GM13977 (cell line): Measurements from ENCODE around the gene OR2H2.
A peak's percentile ranks its signal among the peaks of the same experiment; 100 is the strongest.

Source experiments
- DNase-seq: peaks from one replicate; pipeline ENCODE4 v3.0.0; 2012; ENCODE audit warnings: low spot score
- in situ Hi-C: fragments of 300-500 bp; cut with MboI; formaldehyde crosslinking; loops from one replicate; pipeline ENCODE4 v1.12.0; 2022; ENCODE audit warnings: low sequenced_read_pairs, low pct_unique_long_range_greater_than_20kb, mixed read lengths, inconsistent platforms; ENCODE audit not compliant: unreplicated experiment
- TF ChIP-seq, protein P1 (sequence below): IDR thresholded peaks from 2 replicates; pipeline ENCODE4 v1.5.1; 2012; ENCODE audit warnings: mild to moderate bottlenecking, control low read depth; ENCODE audit not compliant: insufficient read depth; ENCODE audit errors: extremely low read depth, missing control alignments

OR2H2 gene

DNA sequence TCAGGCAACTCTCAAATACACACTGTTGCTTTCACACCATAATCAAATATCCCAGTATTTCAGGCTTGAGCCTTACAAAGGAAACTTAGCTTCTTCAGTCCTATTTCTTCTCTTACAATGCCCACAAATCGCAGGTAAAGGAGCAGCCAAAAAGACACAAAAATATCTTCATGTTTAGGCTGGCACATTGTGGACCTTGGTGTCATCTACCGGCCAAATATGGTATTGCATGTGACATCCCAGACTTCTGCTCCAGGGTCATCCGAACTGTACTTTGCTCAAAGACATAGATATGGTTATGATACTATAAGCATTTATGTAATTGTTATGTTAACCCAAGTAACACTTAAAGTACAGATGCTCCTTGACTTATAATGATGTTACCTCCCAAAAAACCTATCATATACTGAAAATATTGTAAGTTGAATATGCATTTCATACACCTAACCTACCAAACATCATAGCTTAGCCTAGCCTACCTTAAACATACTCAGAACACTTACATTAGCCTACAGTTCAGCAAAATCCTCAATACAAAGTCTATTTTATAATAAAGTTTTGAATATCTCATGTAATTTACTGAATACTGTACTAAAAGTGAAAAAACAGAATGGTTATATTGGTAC lies 4.6 kb downstream of the OR2H2 start:
- peak; percentile 64 for DNase-seq
- in situ Hi-C loops: loop anchor here (25.0 kb wide), 1 partner anchor 902 kb away; no protein-coding TSS in a partner anchor
- TF ChIP-seq, protein P1, sequence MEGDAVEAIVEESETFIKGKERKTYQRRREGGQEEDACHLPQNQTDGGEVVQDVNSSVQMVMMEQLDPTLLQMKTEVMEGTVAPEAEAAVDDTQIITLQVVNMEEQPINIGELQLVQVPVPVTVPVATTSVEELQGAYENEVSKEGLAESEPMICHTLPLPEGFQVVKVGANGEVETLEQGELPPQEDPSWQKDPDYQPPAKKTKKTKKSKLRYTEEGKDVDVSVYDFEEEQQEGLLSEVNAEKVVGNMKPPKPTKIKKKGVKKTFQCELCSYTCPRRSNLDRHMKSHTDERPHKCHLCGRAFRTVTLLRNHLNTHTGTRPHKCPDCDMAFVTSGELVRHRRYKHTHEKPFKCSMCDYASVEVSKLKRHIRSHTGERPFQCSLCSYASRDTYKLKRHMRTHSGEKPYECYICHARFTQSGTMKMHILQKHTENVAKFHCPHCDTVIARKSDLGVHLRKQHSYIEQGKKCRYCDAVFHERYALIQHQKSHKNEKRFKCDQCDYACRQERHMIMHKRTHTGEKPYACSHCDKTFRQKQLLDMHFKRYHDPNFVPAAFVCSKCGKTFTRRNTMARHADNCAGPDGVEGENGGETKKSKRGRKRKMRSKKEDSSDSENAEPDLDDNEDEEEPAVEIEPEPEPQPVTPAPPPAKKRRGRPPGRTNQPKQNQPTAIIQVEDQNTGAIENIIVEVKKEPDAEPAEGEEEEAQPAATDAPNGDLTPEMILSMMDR: peak; percentile 84

DNA sequence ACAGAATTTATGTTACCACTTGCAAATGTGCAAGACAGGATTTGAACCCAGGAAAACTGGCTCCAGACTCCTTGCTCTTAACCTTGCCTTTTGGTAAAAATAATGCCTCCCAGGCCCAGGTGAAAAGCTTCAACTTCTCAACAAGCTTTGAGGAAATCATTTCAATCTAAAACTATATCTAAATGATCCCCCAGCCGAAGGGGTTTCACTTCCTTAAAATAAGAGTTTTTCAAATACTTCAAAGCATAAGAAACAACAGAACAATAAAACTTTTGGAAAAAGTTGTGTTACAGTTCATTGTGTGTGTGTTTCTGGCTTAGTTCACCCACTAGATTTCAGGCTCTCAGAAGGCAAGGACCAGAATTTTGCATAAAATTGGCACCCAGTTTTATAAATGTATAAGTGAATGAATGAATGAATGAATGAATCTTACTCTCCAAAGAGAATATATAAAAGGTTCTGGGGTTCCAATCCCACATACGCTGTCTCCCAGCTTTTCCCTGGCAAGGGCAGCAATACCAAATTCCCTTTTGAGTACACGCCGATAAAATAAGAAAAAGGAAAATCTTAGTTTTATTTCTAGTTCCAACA lies 5.4 kb downstream of the OR2H2 start:
- TF ChIP-seq, protein P1: no peak
- DNase-seq: no peak
- in situ Hi-C loops: loop anchor here (25.0 kb wide), 1 partner anchor 903 kb away; no protein-coding TSS in a partner anchor

DNA sequence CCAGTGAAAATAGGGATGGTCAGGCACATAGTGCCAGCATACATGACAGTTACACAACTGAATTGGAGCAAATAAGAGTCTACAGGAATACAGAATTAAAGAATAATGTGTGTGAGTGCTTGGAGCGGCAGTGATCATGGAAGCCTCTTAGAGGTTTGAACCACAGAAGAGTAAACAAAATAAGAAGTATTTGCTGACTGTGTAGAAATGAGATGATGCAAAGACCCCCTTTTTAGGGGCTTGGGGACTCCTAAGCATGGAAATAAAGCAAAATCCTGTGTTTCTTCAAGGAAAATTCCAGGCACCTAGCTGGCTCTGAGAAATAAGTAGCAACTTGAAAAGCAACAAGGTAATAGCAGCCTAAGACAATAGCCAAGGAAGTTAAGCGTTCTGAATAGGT lies 6.8 kb downstream of the OR2H2 start:
- TF ChIP-seq, protein P1: no peak
- in situ Hi-C loops: loop anchor here (25.0 kb wide), 1 partner anchor 904 kb away; no protein-coding TSS in a partner anchor
- no peak for DNase-seq

DNA sequence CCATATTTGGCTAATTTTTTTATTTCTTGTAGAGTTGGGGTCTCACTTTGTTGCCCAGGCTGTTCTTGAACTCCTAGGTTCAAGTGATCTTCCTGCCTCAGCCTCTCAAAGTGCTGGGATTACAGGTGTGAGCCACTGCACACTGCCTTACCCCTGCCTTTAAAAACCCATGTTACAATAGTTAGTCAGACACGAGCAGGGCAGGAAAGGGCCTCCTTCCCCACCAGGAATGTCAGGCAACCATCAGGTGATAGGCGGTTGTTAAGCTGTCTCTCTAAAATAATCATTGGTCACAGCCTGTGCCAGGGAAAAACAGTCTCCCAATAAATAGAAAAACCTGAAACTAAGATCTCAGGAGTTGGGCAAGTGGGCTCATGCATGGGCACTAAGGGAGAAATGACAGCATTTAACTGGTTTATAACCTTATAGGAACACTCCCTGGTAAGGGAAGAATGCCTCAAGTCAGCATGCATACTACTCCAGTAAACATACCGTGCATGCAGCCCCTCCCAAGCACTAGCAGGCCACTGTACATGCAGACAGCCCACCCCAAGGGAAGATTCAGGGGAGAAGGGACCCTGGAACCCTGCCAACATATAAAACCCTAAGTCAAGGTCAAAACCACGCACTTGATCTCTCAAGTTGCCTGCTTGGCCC lies 8.4 kb downstream of the OR2H2 start:
- TF ChIP-seq, protein P1: no peak
- in situ Hi-C loops: loop anchor here (25.0 kb wide), 1 partner anchor 906 kb away; no protein-coding TSS in a partner anchor
- no peak for DNase-seq

DNA sequence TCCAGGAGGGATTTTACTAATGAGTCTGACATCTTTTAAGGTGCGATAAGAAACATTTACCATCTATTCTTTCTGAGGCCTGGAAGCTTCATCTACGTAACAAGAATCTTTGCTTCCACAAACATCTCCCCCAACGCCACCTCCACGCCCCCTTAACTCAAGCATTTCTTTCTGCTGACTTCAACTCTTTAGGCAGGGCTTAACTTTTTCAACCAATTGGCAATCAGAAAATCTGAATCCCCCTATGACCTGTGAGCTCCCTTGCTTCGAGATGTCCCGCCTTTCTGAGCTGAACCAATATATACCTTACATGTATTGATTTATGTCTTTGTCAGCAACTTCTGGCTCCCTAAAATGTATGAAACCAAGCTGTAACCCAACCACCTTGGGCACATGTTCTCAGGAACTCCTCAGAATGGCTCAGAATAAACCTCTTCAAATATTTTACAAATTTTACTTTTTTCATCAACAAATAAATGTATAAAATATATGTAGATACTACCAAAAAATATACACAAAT lies 11.5 kb downstream of the OR2H2 start:
- in situ Hi-C loops: loop anchor here (25.0 kb wide), 1 partner anchor 909 kb away; no protein-coding TSS in a partner anchor
- TF ChIP-seq, protein P1: no peak

DNA sequence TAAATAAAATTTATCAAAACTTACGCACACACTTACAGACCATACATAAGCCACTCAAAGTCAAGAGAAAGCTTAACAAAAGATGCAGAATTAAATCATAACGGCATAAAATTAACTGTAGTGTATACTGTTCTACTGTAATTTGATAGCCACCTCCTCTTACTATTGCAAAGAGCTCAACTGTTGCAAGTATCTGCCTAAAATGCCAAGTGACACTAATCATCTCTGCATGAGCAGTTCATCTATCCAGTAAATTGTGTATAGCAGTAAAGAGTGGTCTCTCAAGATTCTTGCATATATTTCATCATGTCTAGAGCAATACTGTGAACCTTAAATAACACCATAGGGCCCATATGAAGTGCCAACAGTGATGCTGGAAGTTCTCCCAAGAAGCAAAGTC lies 12.3 kb downstream of the OR2H2 start:
- TF ChIP-seq, protein P1: no peak
- DNase-seq: no peak
- in situ Hi-C loops: loop anchor here (25.0 kb wide), 1 partner anchor 910 kb away; no protein-coding TSS in a partner anchor

More for the DNA sequence above, 11.5 kb downstream of the OR2H2 start:
- DNase-seq: no peak
